Measurements from ENCODE around the gene LKAAEAR1. TPM values are rescaled to one million over a fixed set of nuclear protein-coding genes. Genes with fewer than 3 reads are reported as not detected.

LKAAEAR1 gene
- total RNA-seq, 4 donors from 2014 or later: 0.81 TPM; not detected in 3

DNA sequence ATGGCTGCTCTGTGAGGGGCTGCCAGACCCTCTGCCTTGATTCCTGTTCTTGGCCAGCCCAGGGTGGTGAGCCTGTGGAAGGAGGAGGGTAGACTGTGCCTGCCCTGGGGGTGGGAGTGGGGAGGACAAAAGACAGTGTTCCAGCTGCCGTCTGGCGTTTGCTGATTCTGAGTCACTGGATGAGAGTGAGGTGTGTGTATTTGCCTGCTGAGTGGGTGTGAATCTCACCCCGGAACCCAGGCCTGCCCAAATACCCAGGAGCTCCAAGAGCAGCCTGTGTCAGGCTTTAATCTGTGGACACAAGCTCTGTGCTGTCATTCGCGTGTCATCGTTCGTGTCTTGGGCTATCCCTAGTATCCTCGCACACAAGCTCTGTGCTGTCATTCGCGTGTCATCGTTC lies 2.6 kb upstream of the LKAAEAR1 start:
- H3K9me3 ChIP-seq: peaks cover 0 to 3% (median 0%) of the 10 kb centered on the region in 3 donors
- WGBS, 2 donors (ENCODE audit: low coverage in 1 of 2): 53% methylated on average over 3 of the region's 11 CpGs; no CpG with 5 or more reads in 1 of the 2 donors
- peaks cover 68% of the 10 kb centered on the region for H3K27me3 ChIP-seq
- H3K4me1 ChIP-seq: peaks cover 0 to 29% (median 10%) of the 10 kb centered on the region in 3 donors
- ATAC-seq: no peak
- no peaks in the 10 kb centered on the region for H3K36me3 ChIP-seq
- no peak overlapping the region for H3K27ac ChIP-seq
- H3K4me3 ChIP-seq: no peak overlapping the region
- TF ChIP-seq EP300 (IDR thresholded peaks at IDR 0.05) (no peak), POLR2A (IDR thresholded peaks at IDR 0.05) (no peak), POLR2AphosphoS5 (IDR thresholded peaks at IDR 0.05) (no peak)
- TF ChIP-seq, protein P1, sequence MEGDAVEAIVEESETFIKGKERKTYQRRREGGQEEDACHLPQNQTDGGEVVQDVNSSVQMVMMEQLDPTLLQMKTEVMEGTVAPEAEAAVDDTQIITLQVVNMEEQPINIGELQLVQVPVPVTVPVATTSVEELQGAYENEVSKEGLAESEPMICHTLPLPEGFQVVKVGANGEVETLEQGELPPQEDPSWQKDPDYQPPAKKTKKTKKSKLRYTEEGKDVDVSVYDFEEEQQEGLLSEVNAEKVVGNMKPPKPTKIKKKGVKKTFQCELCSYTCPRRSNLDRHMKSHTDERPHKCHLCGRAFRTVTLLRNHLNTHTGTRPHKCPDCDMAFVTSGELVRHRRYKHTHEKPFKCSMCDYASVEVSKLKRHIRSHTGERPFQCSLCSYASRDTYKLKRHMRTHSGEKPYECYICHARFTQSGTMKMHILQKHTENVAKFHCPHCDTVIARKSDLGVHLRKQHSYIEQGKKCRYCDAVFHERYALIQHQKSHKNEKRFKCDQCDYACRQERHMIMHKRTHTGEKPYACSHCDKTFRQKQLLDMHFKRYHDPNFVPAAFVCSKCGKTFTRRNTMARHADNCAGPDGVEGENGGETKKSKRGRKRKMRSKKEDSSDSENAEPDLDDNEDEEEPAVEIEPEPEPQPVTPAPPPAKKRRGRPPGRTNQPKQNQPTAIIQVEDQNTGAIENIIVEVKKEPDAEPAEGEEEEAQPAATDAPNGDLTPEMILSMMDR (IDR thresholded peaks at IDR 0.05): no peak

DNA sequence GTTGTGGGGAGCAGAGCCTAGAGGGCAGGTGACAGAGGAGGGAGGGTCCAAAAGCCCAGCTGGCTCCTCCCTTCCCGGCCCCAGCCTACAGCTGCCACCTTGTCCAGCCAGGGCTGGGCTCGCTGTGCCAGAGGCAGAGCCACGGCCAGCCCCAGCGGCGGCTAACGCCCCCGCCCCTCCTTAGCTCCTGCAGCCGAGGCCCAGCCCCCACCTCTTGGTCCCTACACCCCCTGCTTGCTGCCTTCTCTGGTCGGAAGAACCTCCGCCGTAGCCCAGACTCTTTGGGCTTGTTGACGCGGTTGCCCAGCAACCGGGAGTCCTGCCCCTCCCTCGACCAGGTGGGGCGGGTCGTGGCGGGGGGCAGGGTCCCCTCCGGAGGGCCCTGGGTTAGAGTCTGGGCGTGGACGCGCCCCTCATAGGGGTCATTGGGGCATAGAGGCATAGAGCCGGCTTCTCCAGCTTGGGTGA lies 521 bp upstream of the LKAAEAR1 start:
- TF ChIP-seq, protein P1 (IDR thresholded peaks at IDR 0.05): no peak
- no peak for TF ChIP-seq EP300 (IDR thresholded peaks at IDR 0.05)
- TF ChIP-seq POLR2AphosphoS5 (IDR thresholded peaks at IDR 0.05): no peak
- TF ChIP-seq POLR2A (IDR thresholded peaks at IDR 0.05): no peak
- no peak overlapping the region for H3K4me3 ChIP-seq
- no CpG with 5 or more reads among the region's 23 CpGs for WGBS, 2 donors (ENCODE audit: low coverage in 1 of 2)
- peaks cover 0 to 3% (median 0%) of the 10 kb centered on the region in 3 donors for H3K9me3 ChIP-seq
- ATAC-seq: no peak
- H3K27ac ChIP-seq: no peak overlapping the region
- peaks cover 59% of the 10 kb centered on the region for H3K27me3 ChIP-seq
- no peaks in the 10 kb centered on the region for H3K36me3 ChIP-seq
- H3K4me1 ChIP-seq: peaks cover 0 to 36% (median 10%) of the 10 kb centered on the region in 3 donors

DNA sequence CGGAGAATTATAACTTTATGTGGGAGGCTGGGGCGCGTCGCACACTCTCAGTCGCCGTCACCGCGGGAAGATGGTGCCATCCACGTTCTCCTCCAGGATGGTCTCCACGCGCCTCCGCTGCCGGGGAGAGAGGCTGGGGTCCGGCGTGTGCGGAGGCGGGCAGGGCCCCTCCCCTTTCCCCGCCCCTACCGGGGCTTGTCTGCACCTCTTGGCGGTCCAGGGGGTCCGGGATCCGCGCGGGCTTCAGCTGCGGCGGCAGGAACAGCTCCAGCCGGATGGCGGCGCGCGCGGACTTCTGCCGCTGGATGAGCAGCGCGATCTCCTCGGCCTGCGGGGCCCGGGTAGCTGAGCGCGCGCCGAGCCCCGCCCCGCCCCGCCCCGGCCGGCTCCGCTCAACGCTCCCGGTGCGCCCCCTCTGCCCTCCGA lies 807 bp downstream of the LKAAEAR1 start:
- Histone ChIP-seq H3K4me1 (peaks cover 0 to 48% (median 20%) of the 10 kb centered on the region in 3 donors), H3K27me3 (peaks cover 46% of the 10 kb centered on the region), H3K4me3 (peak overlapping the region; percentile 23 to 62), H3K27ac (no peak overlapping the region), H3K36me3 (no peaks in the 10 kb centered on the region), H3K9me3 (peaks cover 0 to 3% (median 0%) of the 10 kb centered on the region in 3 donors)
- no CpG with 5 or more reads among the region's 52 CpGs for WGBS, 2 donors (ENCODE audit: low coverage in 1 of 2)
- TF ChIP-seq POLR2A (IDR thresholded peaks at IDR 0.05) (no peak), POLR2AphosphoS5 (IDR thresholded peaks at IDR 0.05) (no peak)
- TF ChIP-seq, protein P1 (IDR thresholded peaks at IDR 0.05): peak in 3 of 4 experiments; percentile 59 to 85 (median 61)
- ATAC-seq: peak; percentile 49

DNA sequence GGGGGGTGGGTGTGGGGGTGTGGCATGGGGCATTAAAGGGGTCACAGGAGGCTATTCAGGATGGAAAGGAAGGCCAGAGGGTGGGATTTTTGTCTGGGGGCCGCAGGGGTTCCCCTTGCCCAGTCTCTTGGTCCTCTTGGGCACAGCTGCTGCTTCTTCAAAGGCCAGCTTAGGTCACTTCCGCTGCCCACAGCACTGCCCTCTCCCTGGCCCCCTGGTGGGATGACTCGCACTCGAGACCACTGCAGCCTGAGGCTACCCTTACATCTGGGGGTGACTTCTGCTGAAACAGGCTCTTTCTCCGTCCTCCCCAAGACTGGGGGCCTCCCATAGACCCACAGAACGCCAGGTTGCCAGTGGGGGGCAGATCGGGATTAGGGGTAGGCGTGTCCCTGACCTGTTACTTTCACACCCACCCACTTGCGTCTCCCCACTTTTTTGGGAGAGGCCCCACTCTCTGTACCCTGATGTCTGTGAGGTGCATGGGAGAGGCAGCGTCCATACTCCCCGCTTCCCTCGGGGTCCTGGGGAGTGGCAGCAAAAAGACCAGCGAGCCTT lies 1.3 kb downstream of the LKAAEAR1 start:
- H3K4me3 ChIP-seq: peak overlapping the region in 1 of 2 donors; percentile 62
- ATAC-seq: no peak
- H3K27ac ChIP-seq: no peak overlapping the region
- TF ChIP-seq, protein P1 (IDR thresholded peaks at IDR 0.05): no peak
- no peak for TF ChIP-seq POLR2AphosphoS5 (IDR thresholded peaks at IDR 0.05)
- TF ChIP-seq POLR2A (IDR thresholded peaks at IDR 0.05): no peak
- TF ChIP-seq EP300 (IDR thresholded peaks at IDR 0.05): no peak
- H3K36me3 ChIP-seq: no peaks in the 10 kb centered on the region
- peaks cover 41% of the 10 kb centered on the region for H3K27me3 ChIP-seq
- WGBS, 2 donors (ENCODE audit: low coverage in 1 of 2): 30 to 60% methylated on average over 1 to 2 of the region's 13 CpGs
- H3K9me3 ChIP-seq: peaks cover 0 to 3% (median 0%) of the 10 kb centered on the region in 3 donors
- H3K4me1 ChIP-seq: peaks cover 0 to 53% (median 25%) of the 10 kb centered on the region in 3 donors
